Activated CD4-positive, alpha-beta T cell treated with anti-CD3 and anti-CD28 coated beads for 4 hours (primary cell): ENCODE data around the gene NHSL2.
"Not testable (repeated sequence)": the region's sequence is repeated elsewhere in the genome, so short reads cannot be mapped to it uniquely, and the experiment has no call there.

Experiments used
- DNase-seq, 2 donors: peaks; one replicate each; pipeline ENCODE4 v3.0.0-alpha.2; 2020

The NHSL2 gene

DNA sequence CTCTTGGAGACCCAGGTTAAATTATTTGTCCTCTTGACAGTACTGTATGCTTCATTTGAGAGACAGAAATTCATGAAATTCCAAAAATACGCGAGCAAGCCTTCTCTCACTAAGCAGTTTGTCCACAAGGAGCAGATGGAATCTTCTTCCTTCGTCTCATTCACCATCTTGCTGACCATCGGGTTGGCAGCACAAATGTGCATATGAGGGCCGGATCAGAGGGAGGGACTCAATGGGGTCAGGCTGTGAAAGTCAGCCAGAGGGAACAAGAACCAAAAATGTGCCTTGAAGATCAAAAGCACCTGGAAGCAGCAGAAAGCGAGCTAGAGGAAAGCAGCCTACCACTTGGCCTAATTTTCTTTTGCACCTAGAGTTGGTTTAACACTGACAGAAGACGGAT is 16.4 kb downstream of the NHSL2 start:
- DNase-seq = no peak

DNA sequence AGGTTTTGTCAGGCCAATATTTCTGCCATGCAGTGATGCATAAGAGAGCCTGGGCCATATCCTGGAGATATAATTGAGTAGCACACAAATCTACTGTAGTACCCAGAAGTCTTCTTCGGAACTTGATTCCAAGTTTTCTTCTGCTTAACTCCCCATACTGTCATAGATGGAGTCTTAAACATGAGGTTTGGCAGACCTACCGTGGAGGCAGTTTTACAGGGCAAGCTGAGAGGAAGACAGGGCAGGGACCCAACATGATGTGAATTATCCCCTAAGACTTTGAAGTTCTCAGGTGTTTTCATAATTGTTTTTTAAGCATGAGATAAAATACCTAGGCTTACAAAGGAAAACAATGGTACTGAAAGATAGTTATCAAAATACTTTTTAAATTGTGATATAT is 18.2 kb downstream of the NHSL2 start:
- no peak for DNase-seq

- DNase-seq = no peak
Observed at GRCh38 chrX:71930298-71930697, 19.7 kb downstream of the NHSL2 start.

GRCh38 chrX:71935476-71935875 is 24.8 kb downstream of the NHSL2 start:
- no peak for DNase-seq

- DNase-seq = no peak
Observed at GRCh38 chrX:71936632-71937031, 26.0 kb downstream of the NHSL2 start.

GRCh38 chrX:71938371-71938770 is 27.7 kb downstream of the NHSL2 start:
- no peak for DNase-seq

GRCh38 chrX:71941145-71941544 is 30.5 kb downstream of the NHSL2 start:
- no peak for DNase-seq

DNA sequence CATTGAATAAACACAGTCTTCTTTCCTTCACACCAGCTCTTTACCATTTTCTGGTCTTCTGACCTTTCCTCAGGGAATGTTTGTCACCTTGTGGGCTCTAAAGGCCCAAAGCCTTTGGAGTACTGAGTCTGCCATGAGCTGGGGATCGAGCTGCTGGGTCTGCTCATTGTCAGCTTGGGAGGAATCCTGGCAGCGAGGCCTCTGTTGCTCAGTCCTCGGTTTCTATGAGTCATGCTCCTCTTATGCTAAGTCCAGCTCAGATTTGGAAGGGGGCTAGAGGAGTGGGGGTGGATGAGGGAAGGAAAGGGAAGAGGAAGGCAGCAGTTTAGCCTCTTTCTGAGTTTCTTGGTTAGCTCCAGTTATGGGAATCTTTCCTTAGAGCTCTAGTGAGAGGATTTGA is 31.1 kb downstream of the NHSL2 start:
- no peak for DNase-seq

- DNase-seq = no peak
Observed at GRCh38 chrX:71944369-71944768, 33.7 kb downstream of the NHSL2 start.

- DNase-seq = no peak
Observed at GRCh38 chrX:71945237-71945805, 34.7 kb downstream of the NHSL2 start.

DNA sequence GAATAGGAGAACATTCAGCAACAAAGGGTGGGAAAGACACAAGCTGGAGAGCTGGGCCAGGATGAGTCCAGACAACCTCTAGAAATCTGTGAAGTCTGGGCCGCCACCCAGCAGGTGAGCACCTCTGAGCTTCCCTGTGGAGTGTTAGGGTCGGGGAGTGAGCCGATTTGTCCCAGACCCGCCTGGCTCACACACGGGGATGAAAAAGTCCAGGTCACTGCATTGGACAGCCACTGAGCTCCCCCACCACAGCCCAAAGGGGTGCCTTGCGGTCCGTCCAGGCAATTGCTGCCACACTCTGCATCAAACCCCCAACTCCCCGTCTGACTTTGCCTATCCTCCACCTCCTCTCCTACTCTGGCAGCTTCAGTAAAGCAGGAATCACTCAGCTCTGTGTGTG is 38.7 kb downstream of the NHSL2 start:
- no peak for DNase-seq

DNA sequence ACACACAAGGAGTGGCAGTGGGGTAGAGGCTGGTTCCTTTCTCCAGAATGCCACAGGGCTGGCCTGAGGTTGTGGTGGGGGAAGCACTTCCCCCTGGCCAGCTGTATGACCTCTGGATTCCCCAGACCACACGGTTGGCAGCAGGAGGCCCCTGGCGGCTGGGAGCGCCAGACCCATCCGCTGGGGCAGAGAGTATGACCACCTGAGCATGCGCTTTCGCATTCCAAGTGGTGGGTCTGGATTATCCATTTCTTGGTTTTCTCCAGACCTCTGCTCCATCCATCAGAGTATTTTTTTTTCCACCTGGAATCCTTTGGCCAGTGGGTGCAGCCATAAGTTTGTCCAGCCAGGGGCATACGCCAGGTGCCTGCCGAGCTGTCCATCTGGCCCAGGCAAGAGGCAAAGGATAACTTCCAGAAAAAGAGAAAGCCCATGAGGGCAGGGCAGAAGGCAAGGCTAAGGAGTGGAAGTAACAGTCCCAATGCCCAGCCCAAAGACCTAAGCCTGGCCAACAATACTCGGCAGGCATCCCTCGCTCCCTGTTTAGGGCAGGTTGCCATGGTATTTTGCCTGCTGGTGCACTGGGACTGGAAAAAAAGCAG is 39.3 kb downstream of the NHSL2 start:
- no peak for DNase-seq

DNA sequence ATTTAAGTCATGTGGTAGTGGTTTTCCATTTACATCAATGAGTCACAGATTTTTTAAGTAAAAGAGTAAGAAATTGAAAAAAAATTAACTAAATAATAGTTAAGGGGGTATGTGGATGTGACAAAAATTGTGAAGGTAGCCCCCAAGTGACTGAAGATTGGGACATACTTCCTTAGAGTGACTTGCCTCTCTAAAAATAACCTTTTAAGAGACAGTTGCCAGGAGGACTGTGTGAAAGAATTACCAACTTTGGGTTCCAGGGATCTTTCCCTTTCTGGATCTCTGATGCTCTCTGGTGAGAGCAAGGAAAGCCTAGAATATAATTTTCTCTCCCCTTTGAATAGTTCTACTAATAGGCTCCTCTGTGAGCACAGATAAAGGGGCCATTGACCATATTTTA is 42.7 kb downstream of the NHSL2 start:
- DNase-seq = no peak

- no peak for DNase-seq
Observed at GRCh38 chrX:71953946-71954345, 43.3 kb downstream of the NHSL2 start.

DNA sequence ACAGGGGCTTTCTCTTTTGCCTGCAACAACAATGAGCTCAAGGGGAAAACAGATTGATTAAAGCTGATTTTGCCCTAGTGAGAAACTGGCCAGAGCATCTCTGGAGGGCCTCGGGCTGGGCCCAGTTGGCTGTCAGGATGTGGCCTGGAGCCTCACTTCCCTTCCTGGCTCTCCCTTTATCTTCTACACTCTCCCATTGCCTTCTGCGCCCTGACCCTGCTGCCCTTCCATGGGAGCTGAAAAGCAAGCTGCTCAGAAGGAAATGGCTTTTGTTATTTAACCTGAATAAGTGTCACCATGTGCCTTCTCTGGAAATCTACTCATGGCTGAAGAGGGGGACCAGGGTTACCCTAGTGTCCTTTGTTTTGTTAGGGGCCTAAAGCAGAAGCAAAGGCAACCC is 43.8 kb downstream of the NHSL2 start:
- DNase-seq = no peak

GRCh38 chrX:71955530-71956120 is 45.0 kb downstream of the NHSL2 start:
- DNase-seq = no peak

- no peak for DNase-seq
Observed at GRCh38 chrX:71958281-71958675, 47.6 kb downstream of the NHSL2 start.

- DNase-seq = not testable (repeated sequence)
Observed at GRCh38 chrX:71964184-71964583, 53.5 kb downstream of the NHSL2 start.

DNA sequence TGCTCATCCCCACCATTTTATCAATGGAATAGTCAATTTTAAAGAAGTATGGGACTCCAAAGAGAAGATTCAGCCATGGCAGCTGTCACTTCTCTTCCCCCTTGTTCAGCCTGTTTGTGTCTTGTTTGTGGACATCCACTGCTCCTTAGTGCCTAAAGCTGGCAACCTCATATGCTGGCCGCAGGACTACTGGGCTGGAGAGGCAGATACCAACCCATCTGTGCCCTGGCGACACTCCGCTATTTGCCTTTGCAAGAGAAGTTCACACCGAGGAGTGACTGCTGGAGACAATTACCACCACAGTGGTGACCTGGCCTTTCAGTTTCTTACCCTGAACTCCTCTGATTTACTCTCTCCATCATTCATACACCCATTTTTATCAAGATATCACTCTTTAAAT is 64.3 kb downstream of the NHSL2 start:
- DNase-seq = no peak

- no peak for DNase-seq
Observed at GRCh38 chrX:71976753-71977152, 66.1 kb downstream of the NHSL2 start.

DNA sequence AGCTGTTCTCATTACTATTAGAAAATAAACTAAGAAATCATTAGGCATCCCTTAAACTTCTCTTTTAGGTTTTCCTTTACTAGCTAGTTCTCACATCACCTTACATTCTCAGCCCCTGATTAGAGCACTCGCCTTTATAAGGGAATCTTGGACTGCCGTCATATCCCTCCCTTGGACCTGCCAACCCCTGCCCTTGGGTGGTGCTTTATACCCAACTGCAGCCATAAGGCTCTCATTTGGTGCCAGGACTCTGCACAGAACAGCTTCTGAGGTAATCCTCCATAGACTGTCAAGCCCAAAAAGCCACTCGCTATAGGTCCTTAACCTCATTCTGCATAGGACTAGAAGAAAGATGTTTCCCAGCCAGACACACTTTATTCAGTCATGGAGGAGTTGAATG is 67.5 kb downstream of the NHSL2 start:
- no peak for DNase-seq

GRCh38 chrX:71989768-71990426 is 79.3 kb downstream of the NHSL2 start:
- DNase-seq = no peak

DNA sequence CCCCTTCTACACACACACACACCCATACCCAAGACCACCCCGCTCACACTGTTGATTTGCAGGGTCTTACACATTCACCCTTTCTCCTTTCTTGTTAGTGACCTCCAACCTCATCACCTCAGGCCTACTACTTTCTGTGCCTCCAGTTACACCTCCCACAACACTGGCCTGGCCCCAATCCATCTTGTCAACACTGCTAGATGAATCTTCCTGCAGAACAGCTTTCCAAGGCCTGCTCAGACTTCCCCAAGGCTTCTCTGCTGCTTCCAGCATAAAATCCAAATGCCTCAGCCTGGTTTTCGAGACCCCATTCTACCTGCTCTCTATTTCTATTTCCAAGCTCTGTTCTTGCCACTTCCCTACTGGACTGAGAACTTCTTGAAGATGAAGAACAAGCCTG is 79.9 kb downstream of the NHSL2 start:
- no peak for DNase-seq

GRCh38 chrX:71991164-71991563 is 80.5 kb downstream of the NHSL2 start:
- no peak for DNase-seq
